ENCODE data around the gene SCN8A.

Gene SCN8A

DNA sequence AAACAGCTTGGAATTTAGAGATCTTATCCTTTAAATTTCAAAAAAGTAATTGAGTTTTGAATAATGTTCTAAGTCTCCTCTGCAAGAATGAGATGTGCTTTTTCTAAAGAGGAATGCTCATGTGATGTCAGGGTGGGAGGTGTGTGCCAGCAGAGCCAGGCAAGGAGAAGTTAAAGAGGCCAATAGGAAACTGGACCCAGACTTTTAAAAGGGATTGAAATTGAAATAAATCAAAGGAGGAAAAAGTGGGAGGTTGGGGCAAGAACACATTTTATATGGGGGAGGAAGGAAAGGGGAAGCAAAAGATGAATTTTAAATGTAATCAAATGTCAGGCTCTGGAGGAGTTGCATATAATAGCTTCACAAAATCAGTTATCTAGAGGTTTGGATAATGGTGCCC lies 131.4 kb downstream of the SCN8A start:
- Histone ChIP-seq H3K27ac (ENCODE audit: poor library complexity, severe bottlenecking) (no peak overlapping the region), H3K4me1 (ENCODE audit: insufficient read depth, poor library complexity, severe bottlenecking) (no peaks in the 10 kb centered on the region), H3K27me3 (ENCODE audit: insufficient read depth, poor library complexity, severe bottlenecking) (no peaks in the 10 kb centered on the region), H3K9me3 (ENCODE audit: severe bottlenecking) (no peaks in the 10 kb centered on the region), H3K36me3 (ENCODE audit: low read depth) (no peaks in the 10 kb centered on the region), H3K4me3 (ENCODE audit: severe bottlenecking) (no peak overlapping the region)
- TF ChIP-seq, protein P1, sequence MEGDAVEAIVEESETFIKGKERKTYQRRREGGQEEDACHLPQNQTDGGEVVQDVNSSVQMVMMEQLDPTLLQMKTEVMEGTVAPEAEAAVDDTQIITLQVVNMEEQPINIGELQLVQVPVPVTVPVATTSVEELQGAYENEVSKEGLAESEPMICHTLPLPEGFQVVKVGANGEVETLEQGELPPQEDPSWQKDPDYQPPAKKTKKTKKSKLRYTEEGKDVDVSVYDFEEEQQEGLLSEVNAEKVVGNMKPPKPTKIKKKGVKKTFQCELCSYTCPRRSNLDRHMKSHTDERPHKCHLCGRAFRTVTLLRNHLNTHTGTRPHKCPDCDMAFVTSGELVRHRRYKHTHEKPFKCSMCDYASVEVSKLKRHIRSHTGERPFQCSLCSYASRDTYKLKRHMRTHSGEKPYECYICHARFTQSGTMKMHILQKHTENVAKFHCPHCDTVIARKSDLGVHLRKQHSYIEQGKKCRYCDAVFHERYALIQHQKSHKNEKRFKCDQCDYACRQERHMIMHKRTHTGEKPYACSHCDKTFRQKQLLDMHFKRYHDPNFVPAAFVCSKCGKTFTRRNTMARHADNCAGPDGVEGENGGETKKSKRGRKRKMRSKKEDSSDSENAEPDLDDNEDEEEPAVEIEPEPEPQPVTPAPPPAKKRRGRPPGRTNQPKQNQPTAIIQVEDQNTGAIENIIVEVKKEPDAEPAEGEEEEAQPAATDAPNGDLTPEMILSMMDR (IDR thresholded peaks at IDR 0.05; ENCODE audit: poor library complexity, severe bottlenecking): no peak
- DNase-seq (ENCODE audit: low spot score): no peak
- ATAC-seq (ENCODE audit: low read depth): no peak

DNA sequence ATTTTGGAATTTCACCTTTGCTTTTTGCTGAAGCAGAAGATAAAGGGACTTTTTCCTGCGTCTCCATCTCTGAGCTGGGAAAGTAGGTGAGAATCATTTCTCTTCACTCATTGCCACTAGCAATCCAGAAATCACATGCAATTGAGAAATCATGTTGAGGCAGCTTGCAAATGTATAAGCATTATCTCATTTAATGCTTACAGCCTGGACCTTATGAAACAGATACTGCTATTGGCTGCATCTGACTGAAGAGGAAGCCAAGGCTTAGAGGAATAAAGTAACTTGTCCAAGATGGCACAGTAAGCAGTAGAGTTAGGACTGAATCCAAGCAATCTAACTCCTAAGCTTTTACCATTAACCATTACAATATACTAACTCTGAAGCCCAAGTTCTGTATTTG lies 135.1 kb downstream of the SCN8A start:
- TF ChIP-seq, protein P1 (IDR thresholded peaks at IDR 0.05; ENCODE audit: poor library complexity, severe bottlenecking): no peak
- no peak for ATAC-seq (ENCODE audit: low read depth)
- H3K27ac ChIP-seq (ENCODE audit: poor library complexity, severe bottlenecking): no peak overlapping the region

DNA sequence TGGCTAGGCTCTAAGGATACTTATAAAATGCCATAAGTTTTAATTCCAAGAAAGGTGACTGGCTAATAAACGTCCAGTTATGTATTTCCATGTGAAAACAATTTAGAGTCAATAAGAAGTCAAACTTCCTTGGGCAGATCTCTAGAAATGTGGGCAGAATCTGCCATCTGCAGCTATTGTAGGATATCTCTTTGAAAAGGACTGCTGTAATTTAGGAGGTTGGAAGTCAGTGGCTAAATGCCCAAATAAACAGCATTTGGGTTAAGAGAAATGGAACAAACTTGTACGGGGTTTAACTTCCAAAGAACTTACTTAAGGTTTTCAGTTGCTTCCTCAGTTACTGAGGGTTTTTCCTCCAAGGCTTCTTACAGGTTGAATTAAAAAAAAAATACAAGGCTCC lies 135.9 kb downstream of the SCN8A start:
- Histone ChIP-seq H3K9me3 (ENCODE audit: severe bottlenecking) (no peaks in the 10 kb centered on the region), H3K4me1 (ENCODE audit: insufficient read depth, poor library complexity, severe bottlenecking) (no peaks in the 10 kb centered on the region), H3K27me3 (ENCODE audit: insufficient read depth, poor library complexity, severe bottlenecking) (no peaks in the 10 kb centered on the region), H3K36me3 (ENCODE audit: low read depth) (no peaks in the 10 kb centered on the region), H3K27ac (ENCODE audit: poor library complexity, severe bottlenecking) (no peak overlapping the region), H3K4me3 (ENCODE audit: severe bottlenecking) (no peak overlapping the region)
- DNase-seq (ENCODE audit: low spot score) (no peak), ATAC-seq (ENCODE audit: low read depth) (no peak)
- TF ChIP-seq, protein P1 (IDR thresholded peaks at IDR 0.05; ENCODE audit: poor library complexity, severe bottlenecking): no peak

More for the DNA sequence above, 135.1 kb downstream of the SCN8A start:
- H3K4me1 ChIP-seq (ENCODE audit: insufficient read depth, poor library complexity, severe bottlenecking): no peaks in the 10 kb centered on the region
- no peak overlapping the region for H3K4me3 ChIP-seq (ENCODE audit: severe bottlenecking)
- H3K36me3 ChIP-seq (ENCODE audit: low read depth): no peaks in the 10 kb centered on the region
- H3K27me3 ChIP-seq (ENCODE audit: insufficient read depth, poor library complexity, severe bottlenecking): no peaks in the 10 kb centered on the region
- DNase-seq (ENCODE audit: low spot score): no peak
- no peaks in the 10 kb centered on the region for H3K9me3 ChIP-seq (ENCODE audit: severe bottlenecking)

DNA sequence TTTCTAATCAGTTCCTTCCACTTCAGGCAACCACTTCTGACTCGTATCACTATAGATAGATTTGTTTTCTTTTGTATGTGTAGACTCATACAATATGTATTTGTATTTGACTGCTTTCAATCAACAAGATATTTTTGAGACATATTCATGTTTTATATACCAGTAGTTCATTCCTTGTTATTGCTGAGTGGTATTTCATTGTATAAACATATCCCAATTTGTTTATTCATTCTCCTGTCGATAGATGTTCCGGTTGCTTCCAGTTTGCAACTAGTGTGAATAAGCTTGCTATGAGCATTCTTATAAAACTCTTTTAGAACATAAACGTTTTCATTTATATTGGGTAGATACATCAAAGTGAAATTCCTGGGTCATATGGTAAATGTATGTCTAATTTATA lies 138.3 kb downstream of the SCN8A start:
- no peak overlapping the region for H3K4me3 ChIP-seq (ENCODE audit: severe bottlenecking)
- no peaks in the 10 kb centered on the region for H3K36me3 ChIP-seq (ENCODE audit: low read depth)
- H3K4me1 ChIP-seq (ENCODE audit: insufficient read depth, poor library complexity, severe bottlenecking): no peaks in the 10 kb centered on the region
- TF ChIP-seq, protein P1 (IDR thresholded peaks at IDR 0.05; ENCODE audit: poor library complexity, severe bottlenecking): no peak
- no peak overlapping the region for H3K27ac ChIP-seq (ENCODE audit: poor library complexity, severe bottlenecking)
- DNase-seq (ENCODE audit: low spot score) (no peak), ATAC-seq (ENCODE audit: low read depth) (no peak)
- no peaks in the 10 kb centered on the region for H3K9me3 ChIP-seq (ENCODE audit: severe bottlenecking)
- H3K27me3 ChIP-seq (ENCODE audit: insufficient read depth, poor library complexity, severe bottlenecking): no peaks in the 10 kb centered on the region

DNA sequence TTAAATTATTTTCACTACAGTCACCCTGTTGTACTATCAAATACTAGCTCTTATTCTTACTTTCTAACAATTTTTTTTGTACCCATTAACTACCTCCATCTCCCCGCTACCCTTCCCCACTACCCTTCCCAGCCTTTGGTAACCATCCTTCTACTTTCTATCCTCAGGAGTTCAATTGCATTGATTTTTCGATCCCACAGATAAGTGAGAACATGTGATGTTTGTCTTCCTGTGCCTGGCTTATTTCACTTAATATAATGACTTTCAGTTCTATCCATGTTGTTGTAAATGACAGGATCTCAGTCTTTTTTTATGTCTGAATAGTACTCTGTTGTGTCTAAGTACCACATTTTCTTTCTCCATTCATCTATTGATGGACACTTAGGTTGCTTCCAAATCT lies 139.7 kb downstream of the SCN8A start:
- ATAC-seq (ENCODE audit: low read depth) (no peak), DNase-seq (ENCODE audit: low spot score) (no peak)
- TF ChIP-seq, protein P1 (IDR thresholded peaks at IDR 0.05; ENCODE audit: poor library complexity, severe bottlenecking): no peak
- Histone ChIP-seq H3K4me1 (ENCODE audit: insufficient read depth, poor library complexity, severe bottlenecking) (no peaks in the 10 kb centered on the region), H3K27ac (ENCODE audit: poor library complexity, severe bottlenecking) (no peak overlapping the region), H3K27me3 (ENCODE audit: insufficient read depth, poor library complexity, severe bottlenecking) (no peaks in the 10 kb centered on the region), H3K9me3 (ENCODE audit: severe bottlenecking) (no peaks in the 10 kb centered on the region), H3K36me3 (ENCODE audit: low read depth) (no peaks in the 10 kb centered on the region), H3K4me3 (ENCODE audit: severe bottlenecking) (no peak overlapping the region)

Data from RWPE2 (cell line).